H1 (cell line): ENCODE data around the gene NTRK2. TPM values are rescaled to one million over a fixed set of nuclear protein-coding genes. Genes with fewer than 3 reads are reported as not detected.

Experiments used
- CTCF ChIA-PET: fragments of 300-600 bp; sonication (Branson Sonifier 250); formaldehyde crosslinking; loops from one replicate; lab custom pipeline; 2021; ENCODE audit not compliant: partially characterized antibody; lab: Charles Lee
- POLR2A ChIA-PET: fragments of 300-600 bp; sonication (Branson Sonifier 250); formaldehyde crosslinking; loops from one replicate; lab custom pipeline; 2021; ENCODE audit warnings: inconsistent platforms; ENCODE audit not compliant: partially characterized antibody; lab: Charles Lee
- DNase-seq, 2 experiments: peaks; one replicate each; pipeline versions ENCODE4 v3.0.0 to v3.0.0-alpha.2; 2010 to 2022; ENCODE audit warnings: low spot score in 2 of 2, low read depth in 1 of 2, mixed read lengths in 1 of 2
- FAIRE-seq: peaks from 2 replicates; lab custom pipeline; 2011; peaks lifted over from hg19 to GRCh38; lab: Jason Lieb, UNC
- H2AFZ ChIP-seq: 2 replicates; pipeline ENCODE4 v1.8.1; 2012; ENCODE audit warnings: low read length, inconsistent platforms
- H2AK5ac ChIP-seq: 2 replicates; pipeline ENCODE4 v1.6.1; 2013; ENCODE audit warnings: low read depth, low read length
- H2BK120ac ChIP-seq: replicated peaks from 2 replicates; pipeline ENCODE3; 2013; ENCODE audit warnings: low read depth, low read length, inconsistent platforms
- H2BK12ac ChIP-seq: 2 replicates; pipeline ENCODE4 v1.6.1; 2013; ENCODE audit warnings: low read depth, low read length
- H2BK15ac ChIP-seq: 2 replicates; pipeline ENCODE4 v1.6.1; 2013; ENCODE audit warnings: low read length
- H2BK20ac ChIP-seq: 2 replicates; pipeline ENCODE4 v1.6.1; 2013; ENCODE audit warnings: low read length
- H2BK5ac ChIP-seq: 2 replicates; pipeline ENCODE4 v1.6.1; 2013; ENCODE audit warnings: low read depth, low read length
- H3K14ac ChIP-seq: 2 replicates; pipeline ENCODE4 v1.6.1; 2013; ENCODE audit warnings: inconsistent platforms; ENCODE audit not compliant: insufficient read length
- H3K18ac ChIP-seq: 2 replicates; pipeline ENCODE4 v1.6.1; 2013; ENCODE audit warnings: low read length; ENCODE audit errors: extremely low read depth
- H3K23ac ChIP-seq: 2 replicates; pipeline ENCODE4 v1.6.1; 2013; ENCODE audit warnings: inconsistent platforms; ENCODE audit not compliant: insufficient read length
- H3K23me2 ChIP-seq: 2 replicates; pipeline ENCODE4 v1.6.1; 2013; ENCODE audit warnings: low read depth, low read length
- H3K27ac ChIP-seq: 2 replicates; pipeline ENCODE4 v1.6.1; 2011; ENCODE audit warnings: low read depth, low read length, inconsistent platforms
- H3K27me3 ChIP-seq, 4 experiments: replicated peaks in 1 of 4; 1 replicate in 1 of 4; 2 replicates in 3 of 4; pipeline versions ENCODE4 v1.6.1 to v1.8.1; 2011 to 2013; ENCODE audit warnings: low read length in 3 of 4, mild to moderate bottlenecking in 3 of 4, inconsistent platforms in 2 of 4, mixed read lengths in 2 of 4, moderate library complexity in 1 of 4; ENCODE audit not compliant: control insufficient read depth in 3 of 4, insufficient read depth in 3 of 4; ENCODE audit errors: extremely low read depth in 1 of 4
- H3K36me3 ChIP-seq, 4 experiments: 2 replicates each; pipeline versions ENCODE4 v1.6.1 to v1.8.1; 2011 to 2013; ENCODE audit warnings: mild to moderate bottlenecking in 4 of 4, low read length in 3 of 4, moderate library complexity in 2 of 4, control low read depth in 1 of 4, inconsistent platforms in 1 of 4; ENCODE audit not compliant: insufficient read depth in 4 of 4, control insufficient read depth in 2 of 4
- H3K4ac ChIP-seq: replicated peaks from 2 replicates; pipeline ENCODE3; 2013; ENCODE audit warnings: low read length, low read depth, mixed read lengths, inconsistent platforms; ENCODE audit not compliant: insufficient read length
- H3K4me1 ChIP-seq, 4 experiments: replicated peaks in 1 of 4; 1 replicate in 1 of 4; 2 replicates in 3 of 4; pipeline versions ENCODE4 v1.6.1 to v1.8.1; 2011 to 2013; ENCODE audit warnings: low read length in 3 of 4, inconsistent platforms in 2 of 4, mixed read lengths in 1 of 4; ENCODE audit not compliant: insufficient read depth in 4 of 4, control insufficient read depth in 3 of 4
- H3K4me2 ChIP-seq, 2 experiments: 2 replicates each; pipeline versions ENCODE4 v1.6.1 to v1.8.1; 2011 to 2013; ENCODE audit warnings: low read depth in 2 of 2, low read length in 2 of 2, control low read depth in 1 of 2, inconsistent platforms in 1 of 2, mild to moderate bottlenecking in 1 of 2; ENCODE audit not compliant: insufficient read depth in 1 of 2
- H3K4me3 ChIP-seq, 4 experiments: fragments of 200-600, 300-600 bp in 1 of 4; sonication (generic), shearing (Covaris generic), sonication (Bioruptor Twin) in 1 of 4; 2 replicates each; pipeline versions ENCODE4 v1.5.1 to v1.8.1; 2011 to 2016; ENCODE audit warnings: low read length in 4 of 4, low read depth in 3 of 4, control low read depth in 2 of 4, inconsistent platforms in 2 of 4, mild to moderate bottlenecking in 2 of 4, mixed read lengths in 1 of 4, moderate library complexity in 1 of 4; ENCODE audit not compliant: insufficient read depth in 2 of 4; ENCODE audit errors: extremely low read depth in 1 of 4
- H3K56ac ChIP-seq: replicated peaks from 2 replicates; pipeline ENCODE3; 2013; ENCODE audit warnings: low read depth, mild to moderate bottlenecking, mixed read lengths, low read length, inconsistent platforms; ENCODE audit not compliant: insufficient read length
- H3K79me1 ChIP-seq: 2 replicates; pipeline ENCODE4 v1.6.1; 2013; ENCODE audit warnings: low read depth, low read length, control low read depth
- H3K79me2 ChIP-seq, 2 experiments: 2 replicates each; pipeline versions ENCODE4 v1.6.1 to v1.8.1; 2012 to 2013; ENCODE audit warnings: low read length in 2 of 2, mild to moderate bottlenecking in 2 of 2, inconsistent platforms in 1 of 2; ENCODE audit not compliant: insufficient read depth in 2 of 2, control insufficient read depth in 1 of 2
- H3K9ac ChIP-seq, 4 experiments: replicated peaks in 1 of 4; 1 replicate in 1 of 4; 2 replicates in 3 of 4; pipeline versions ENCODE4 v1.6.1 to v1.8.1; 2011 to 2013; ENCODE audit warnings: low read depth in 3 of 4, low read length in 3 of 4, control low read depth in 2 of 4, mild to moderate bottlenecking in 2 of 4, moderate library complexity in 2 of 4, inconsistent platforms in 1 of 4; ENCODE audit errors: extremely low read depth in 1 of 4
- H3K9me3 ChIP-seq, 2 experiments: 2 replicates each; pipeline versions ENCODE4 v1.6.1 to v1.8.1; 2012 to 2013; ENCODE audit warnings: mild to moderate bottlenecking in 2 of 2, moderate library complexity in 2 of 2, control low read depth in 1 of 2, inconsistent platforms in 1 of 2, low read depth in 1 of 2, low read length in 1 of 2, mixed read lengths in 1 of 2; ENCODE audit not compliant: insufficient read depth in 2 of 2
- H4K20me1 ChIP-seq, 2 experiments: replicated peaks in 1 of 2; 2 replicates each; pipeline versions ENCODE3 to v1.8.1; 2011 to 2013; ENCODE audit warnings: inconsistent platforms in 2 of 2, low read length in 2 of 2, mild to moderate bottlenecking in 1 of 2; ENCODE audit not compliant: insufficient read depth in 2 of 2, control insufficient read depth in 1 of 2
- H4K5ac ChIP-seq: 2 replicates; pipeline ENCODE4 v1.6.1; 2013; ENCODE audit warnings: low read length, low read depth, mixed read lengths, inconsistent platforms; ENCODE audit not compliant: insufficient read length
- H4K8ac ChIP-seq: 2 replicates; pipeline ENCODE4 v1.8.0; 2013; ENCODE audit warnings: mild to moderate bottlenecking, moderate library complexity, low read length, inconsistent platforms; ENCODE audit not compliant: insufficient read depth; ENCODE audit errors: extremely low read depth
- H4K91ac ChIP-seq: replicated peaks from 2 replicates; pipeline ENCODE3; 2013; ENCODE audit warnings: low read length, mixed read lengths, inconsistent platforms; ENCODE audit not compliant: insufficient read length
- CBX5 ChIP-seq: fragments of 300-800, 300-1000 bp; sonication (generic); IDR thresholded peaks from 2 replicates; pipeline ENCODE4 v1.7.1; 2016; ENCODE audit warnings: antibody characterized with exemption, low read length, low read depth
- KDM4A ChIP-seq: IDR thresholded peaks from one replicate; pipeline ENCODE4 v1.7.1; 2012; ENCODE audit warnings: low read depth, mild to moderate bottlenecking, moderate library complexity, low read length, inconsistent platforms; ENCODE audit not compliant: severe bottlenecking
- NANOG ChIP-seq: IDR thresholded peaks from 2 replicates; pipeline ENCODE4 v1.6.1; 2011; ENCODE audit warnings: low read length, low read depth, mild to moderate bottlenecking, inconsistent platforms; ENCODE audit not compliant: insufficient read depth, poor library complexity, severe bottlenecking
- WGBS, 2 experiments: shearing (Covaris generic) in 1 of 2; methylation state at CpG; one replicate each; pipeline versions ENCODE4 v1.1.6 to v1.1.7; 2013 to 2015; ENCODE audit warnings: low lambda C conversion rate in 2 of 2, mixed read lengths in 2 of 2, inconsistent platforms in 1 of 2, low coverage in 1 of 2, missing lambda C conversion rate in 1 of 2; ENCODE audit not compliant: insufficient replicate concordance in 2 of 2, insufficient coverage in 1 of 2, insufficient read length in 1 of 2; ENCODE audit errors: extremely low coverage in 1 of 2, missing lambda C conversion rate in 1 of 2; 5-methylcytosine and 5-hydroxymethylcytosine counted together
- polyA plus RNA-seq, 7 experiments: library from polyadenylated mRNA; depleted of rRNA in 3 of 7; stranded (reverse) in 5 of 7; unstranded in 2 of 7; fragments of >200 nt in 5 of 7; fragments of 200-250 nt in 2 of 7; gene quantifications; 1 replicate in 5 of 7; 2 replicates in 1 of 7; 4 replicates in 1 of 7; pipeline versions ENCODE4 v1.2.1 to v1.2.3, GENCODE V29; 2011 to 2013; ENCODE audit warnings: missing spikeins in 2 of 7, mixed read lengths in 2 of 7
- total RNA-seq: library from RNA; stranded (reverse); fragmentation: NEBNext Ultra II Directional; extraction: Animal tissue kit (Norgen Biotek cat#: 25700); gene quantifications from 2 replicates; pipeline ENCODE4 v1.2.1, GENCODE V29; 2021

NTRK2 gene
- total and polyA plus RNA-seq, 2 of the 8 experiments (the other 6 are each of a cell fraction or from before 2014, with no cell fraction given) = 0.03 to 0.04 TPM

- Histone ChIP-seq H3K23me2 (no peaks in the 10 kb centered on the region), H2BK120ac (no peak overlapping the region), H3K14ac (no peak overlapping the region), H3K4ac (no peak overlapping the region), H4K5ac (no peak overlapping the region), H3K27me3 (no peaks in the 10 kb centered on the region), H3K4me3 (no peak overlapping the region), H3K18ac (no peak overlapping the region), H2BK15ac (no peak overlapping the region), H3K9ac (no peak overlapping the region), H2AK5ac (no peak overlapping the region), H2BK20ac (no peak overlapping the region), H3K79me1 (no peaks in the 10 kb centered on the region), H4K20me1 (no peaks in the 10 kb centered on the region), H3K4me1 (peaks cover 1 to 14% (median 6%) of the 10 kb centered on the region in 4 experiments; a peak in 4 of 7 replicates), H3K56ac (no peak overlapping the region), H4K91ac (no peak overlapping the region), H4K8ac (no peak overlapping the region), H3K36me3 (no peaks in the 10 kb centered on the region), H3K4me2 (no peak overlapping the region), H3K79me2 (no peaks in the 10 kb centered on the region), H2AFZ (no peak overlapping the region)
- 85% methylated on average over 1 of the region's 1 CpG; no CpG with 5 or more reads in 1 of the 2 experiments for WGBS, 2 experiments
- ChIA-PET CTCF (interaction anchor here (0.9 to 1.0 kb wide), 2 partner anchors 13 to 17 kb away, joined by 3 read pairs; no protein-coding TSS in a partner anchor), POLR2A (no interaction called here)
- DNase-seq (no peak), FAIRE-seq (no peak)
- TF ChIP-seq NANOG (no peak), CBX5 (no peak), KDM4A (no peak)
- TF ChIP-seq, all 59 proteins: peak for 0
- Histone ChIP-seq H2BK5ac (no peak overlapping the region), H3K27ac (no peak overlapping the region), H3K9me3 (no peaks in the 10 kb centered on the region), H2BK12ac (no peak overlapping the region), H3K23ac (no peak overlapping the region)
Measured at GRCh38 chr9:84838879-84839278, 169.3 kb downstream of the NTRK2 start.
